Ectodermal cell (in vitro differentiated cells): ENCODE data around the gene MAN1C1.

Experiments
- H3K27ac ChIP-seq: 2 replicates; pipeline ENCODE4 v1.7.0; 2013; ENCODE audit warnings: mild to moderate bottlenecking, low read depth, low read length; ENCODE audit not compliant: insufficient read depth, poor library complexity, severe bottlenecking
- H3K27me3 ChIP-seq: 2 replicates; pipeline ENCODE4 v1.7.0; 2013; ENCODE audit warnings: mild to moderate bottlenecking, low read length; ENCODE audit not compliant: insufficient read depth, control insufficient read depth, poor library complexity, severe bottlenecking
- H3K36me3 ChIP-seq: one replicate; pipeline ENCODE4 v1.7.0; 2013; ENCODE audit warnings: low read length; ENCODE audit not compliant: control insufficient read depth, insufficient read depth
- H3K4me1 ChIP-seq: one replicate; pipeline ENCODE4 v1.7.0; 2013; ENCODE audit warnings: low read length; ENCODE audit not compliant: control insufficient read depth, insufficient read depth
- H3K4me3 ChIP-seq: 2 replicates; pipeline ENCODE4 v1.7.0; 2013; ENCODE audit warnings: low read depth, low read length, control low read depth; ENCODE audit not compliant: insufficient read depth
- H3K9me3 ChIP-seq: 2 replicates; pipeline ENCODE4 v1.7.0; 2013; ENCODE audit warnings: mild to moderate bottlenecking, low read length, moderate library complexity; ENCODE audit not compliant: control insufficient read depth
- WGBS, 2 experiments: methylation state at CpG; one replicate each; pipeline ENCODE4 v1.1.7; 2013; ENCODE audit warnings: missing lambda C conversion rate in 2 of 2; 5-methylcytosine and 5-hydroxymethylcytosine counted together

The MAN1C1 gene

GRCh38 chr1:25703671-25704266, 87.2 kb downstream of the MAN1C1 start:
- Histone ChIP-seq H3K36me3 (no peaks in the 10 kb centered on the region), H3K27me3 (no peaks in the 10 kb centered on the region), H3K4me1 (peaks cover 70% of the 10 kb centered on the region), H3K27ac (no peak overlapping the region), H3K9me3 (no peaks in the 10 kb centered on the region), H3K4me3 (no peak overlapping the region)
- WGBS, 2 experiments: 75 to 78% methylated on average over 5 to 6 of the region's 6 CpGs

GRCh38 chr1:25704267-25704691, 87.7 kb downstream of the MAN1C1 start:
- Histone ChIP-seq H3K4me3 (no peak overlapping the region), H3K27ac (no peak overlapping the region), H3K27me3 (no peaks in the 10 kb centered on the region), H3K9me3 (no peaks in the 10 kb centered on the region), H3K4me1 (peaks cover 68% of the 10 kb centered on the region), H3K36me3 (no peaks in the 10 kb centered on the region)
- 92 to 97% methylated on average over 7 of the region's 7 CpGs for WGBS, 2 experiments

GRCh38 chr1:25705699-25706098, 89.1 kb downstream of the MAN1C1 start:
- Histone ChIP-seq H3K4me3 (no peak overlapping the region), H3K4me1 (peaks cover 54% of the 10 kb centered on the region), H3K36me3 (no peaks in the 10 kb centered on the region), H3K27ac (no peak overlapping the region), H3K9me3 (no peaks in the 10 kb centered on the region), H3K27me3 (no peaks in the 10 kb centered on the region)
- 90 to 98% methylated on average over 1 of the region's 2 CpGs for WGBS, 2 experiments

GRCh38 chr1:25706146-25707089, 89.8 kb downstream of the MAN1C1 start:
- WGBS, 2 experiments: 93 to 95% methylated on average over 8 of the region's 8 CpGs
- Histone ChIP-seq H3K27me3 (no peaks in the 10 kb centered on the region), H3K36me3 (no peaks in the 10 kb centered on the region), H3K9me3 (no peaks in the 10 kb centered on the region), H3K4me3 (no peak overlapping the region), H3K4me1 (peaks cover 47% of the 10 kb centered on the region), H3K27ac (no peak overlapping the region)

GRCh38 chr1:25707280-25708016, 90.9 kb downstream of the MAN1C1 start:
- Histone ChIP-seq H3K36me3 (no peaks in the 10 kb centered on the region), H3K27me3 (no peaks in the 10 kb centered on the region), H3K4me1 (peaks cover 42% of the 10 kb centered on the region), H3K9me3 (no peaks in the 10 kb centered on the region), H3K27ac (peak overlapping the region; percentile 38), H3K4me3 (no peak overlapping the region)
- 32 to 40% methylated on average over 5 to 6 of the region's 6 CpGs for WGBS, 2 experiments

- Histone ChIP-seq H3K27me3 (no peaks in the 10 kb centered on the region), H3K4me3 (no peak overlapping the region), H3K27ac (no peak overlapping the region), H3K4me1 (peaks cover 26% of the 10 kb centered on the region), H3K9me3 (no peaks in the 10 kb centered on the region), H3K36me3 (no peaks in the 10 kb centered on the region)
- WGBS, 2 experiments: 95 to 96% methylated on average over 6 to 7 of the region's 7 CpGs
Measured at GRCh38 chr1:25710583-25711347, 94.2 kb downstream of the MAN1C1 start.

- WGBS, 2 experiments: 80 to 85% methylated on average over 9 to 13 of the region's 16 CpGs
- Histone ChIP-seq H3K27me3 (no peaks in the 10 kb centered on the region), H3K4me3 (no peak overlapping the region), H3K36me3 (no peaks in the 10 kb centered on the region), H3K4me1 (peaks cover 18% of the 10 kb centered on the region), H3K27ac (no peak overlapping the region), H3K9me3 (no peaks in the 10 kb centered on the region)
Measured at GRCh38 chr1:25711555-25712298, 95.1 kb downstream of the MAN1C1 start.

- Histone ChIP-seq H3K4me3 (no peak overlapping the region), H3K36me3 (no peaks in the 10 kb centered on the region), H3K4me1 (peaks cover 11% of the 10 kb centered on the region), H3K27me3 (no peaks in the 10 kb centered on the region), H3K9me3 (no peaks in the 10 kb centered on the region), H3K27ac (no peak overlapping the region)
- 93 to 95% methylated on average over 8 of the region's 8 CpGs for WGBS, 2 experiments
Measured at GRCh38 chr1:25712299-25712970, 95.8 kb downstream of the MAN1C1 start.

- no peak overlapping the region for H3K27ac ChIP-seq
Measured at GRCh38 chr1:25713961-25714360, 97.4 kb downstream of the MAN1C1 start.

More at GRCh38 chr1:25713961-25714360, 97.4 kb downstream of the MAN1C1 start:
- Histone ChIP-seq H3K4me1 (no peaks in the 10 kb centered on the region), H3K4me3 (no peak overlapping the region), H3K36me3 (no peaks in the 10 kb centered on the region), H3K9me3 (no peaks in the 10 kb centered on the region), H3K27me3 (no peaks in the 10 kb centered on the region)
- WGBS, 2 experiments: 95% methylated on average over 4 of the region's 4 CpGs
